Hematopoietic multipotent progenitor cell treated with erythropoietin and hydrocortisone succinate and interleukin-3 and kit ligand, for 15 days (in vitro differentiated cells): ENCODE results near the gene SFR1.
"Not testable (repeated sequence)": the region's sequence is repeated elsewhere in the genome, so short reads cannot be mapped to it uniquely, and the experiment has no call there.

Experiments used
- DNase-seq: peaks from one replicate; pipeline ENCODE4 v3.0.0-alpha.2; 2015; ENCODE audit warnings: low spot score

The SFR1 gene

GRCh38 chr10:104109908-104110662, 11.9 kb upstream of the SFR1 start:
- DNase-seq = no peak

GRCh38 chr10:104113376-104113956, 8.5 kb upstream of the SFR1 start:
- no peak for DNase-seq

- DNase-seq = no peak
Measured at GRCh38 chr10:104117839-104118323, 4.1 kb upstream of the SFR1 start.

GRCh38 chr10:104119996-104120395, 2.0 kb upstream of the SFR1 start:
- no peak for DNase-seq

GRCh38 chr10:104120512-104120902, 1.5 kb upstream of the SFR1 start:
- no peak for DNase-seq

GRCh38 chr10:104120903-104121484, 977 bp upstream of the SFR1 start:
- peak; percentile 83 for DNase-seq

- DNase-seq = no peak
Measured at GRCh38 chr10:104122225-104123107, 495 bp downstream of the SFR1 start.

GRCh38 chr10:104123397-104123796, 1.4 kb downstream of the SFR1 start:
- peak; percentile 24 for DNase-seq

GRCh38 chr10:104127411-104127810, 5.4 kb downstream of the SFR1 start:
- DNase-seq = peak; percentile 37

GRCh38 chr10:104128214-104128613, 6.2 kb downstream of the SFR1 start:
- DNase-seq = no peak

- DNase-seq = no peak
Measured at GRCh38 chr10:104130041-104130440, 8.1 kb downstream of the SFR1 start.

- DNase-seq = no peak
Measured at GRCh38 chr10:104138131-104138530, 16.2 kb downstream of the SFR1 start.

GRCh38 chr10:104139221-104139620, 17.2 kb downstream of the SFR1 start:
- no peak for DNase-seq

GRCh38 chr10:104142081-104142480, 20.1 kb downstream of the SFR1 start:
- DNase-seq = no peak

- DNase-seq = no peak
Measured at GRCh38 chr10:104143829-104144228, 21.9 kb downstream of the SFR1 start.

- DNase-seq = no peak
Measured at GRCh38 chr10:104144931-104145330, 23.0 kb downstream of the SFR1 start.

- no peak for DNase-seq
Measured at GRCh38 chr10:104146882-104147281, 24.9 kb downstream of the SFR1 start.

- no peak for DNase-seq
Measured at GRCh38 chr10:104150139-104150538, 28.2 kb downstream of the SFR1 start.

GRCh38 chr10:104151737-104152136, 29.8 kb downstream of the SFR1 start:
- DNase-seq = no peak

- DNase-seq = no peak
Measured at GRCh38 chr10:104155591-104155990, 33.6 kb downstream of the SFR1 start.

GRCh38 chr10:104170610-104171254, 48.8 kb downstream of the SFR1 start:
- DNase-seq = no peak

GRCh38 chr10:104174136-104174535, 52.2 kb downstream of the SFR1 start:
- not testable (repeated sequence) for DNase-seq
